ENCODE data around the gene RAB6B. TPM values are rescaled to one million over a fixed set of nuclear protein-coding genes. Genes with fewer than 3 reads are reported as not detected.

The RAB6B gene
- total RNA-seq, 1 experiment from 2014 or later = 1.2 TPM

GRCh38 chr3:133883641-133884040 lies 12.0 kb downstream of the RAB6B start:
- DNase-seq = no peak
- no peaks in the 10 kb centered on the region for H3K36me3 ChIP-seq (replicated peaks; ENCODE audit: control insufficient read depth, insufficient read depth, low read length)
- H3K4me3 ChIP-seq (ENCODE audit: insufficient read depth, low read depth, low read length) = no peak overlapping the region
- H3K27me3 ChIP-seq (ENCODE audit: control insufficient read depth, insufficient read depth, low read length) = no peaks in the 10 kb centered on the region

- H3K27me3 ChIP-seq (ENCODE audit: control insufficient read depth, insufficient read depth, low read length) = no peaks in the 10 kb centered on the region
- H3K4me3 ChIP-seq (ENCODE audit: insufficient read depth, low read depth, low read length) = no peak overlapping the region
- DNase-seq = no peak
- no peaks in the 10 kb centered on the region for H3K36me3 ChIP-seq (replicated peaks; ENCODE audit: control insufficient read depth, insufficient read depth, low read length)
These were observed 12.6 kb downstream of the RAB6B start for GRCh38 chr3:133882986-133883586.

GRCh38 chr3:133881939-133882825 lies 13.5 kb downstream of the RAB6B start:
- no peaks in the 10 kb centered on the region for H3K27me3 ChIP-seq (ENCODE audit: control insufficient read depth, insufficient read depth, low read length)
- no peaks in the 10 kb centered on the region for H3K36me3 ChIP-seq (replicated peaks; ENCODE audit: control insufficient read depth, insufficient read depth, low read length)
- no peak for DNase-seq
- no peak overlapping the region for H3K4me3 ChIP-seq (ENCODE audit: insufficient read depth, low read depth, low read length)

- no peak overlapping the region for H3K4me3 ChIP-seq (ENCODE audit: insufficient read depth, low read depth, low read length)
- H3K27me3 ChIP-seq (ENCODE audit: control insufficient read depth, insufficient read depth, low read length) = no peaks in the 10 kb centered on the region
- DNase-seq = no peak
- no peaks in the 10 kb centered on the region for H3K36me3 ChIP-seq (replicated peaks; ENCODE audit: control insufficient read depth, insufficient read depth, low read length)
These were observed 14.2 kb downstream of the RAB6B start for GRCh38 chr3:133881492-133881891.

- Histone ChIP-seq H3K27me3 (ENCODE audit: control insufficient read depth, insufficient read depth, low read length) (no peaks in the 10 kb centered on the region), H3K4me3 (ENCODE audit: insufficient read depth, low read depth, low read length) (no peak overlapping the region), H3K36me3 (replicated peaks; ENCODE audit: control insufficient read depth, insufficient read depth, low read length) (no peaks in the 10 kb centered on the region)
- no peak for DNase-seq
These were observed 14.7 kb downstream of the RAB6B start for GRCh38 chr3:133880886-133881455.

- Histone ChIP-seq H3K4me3 (ENCODE audit: insufficient read depth, low read depth, low read length) (no peak overlapping the region), H3K27me3 (ENCODE audit: control insufficient read depth, insufficient read depth, low read length) (no peaks in the 10 kb centered on the region), H3K36me3 (replicated peaks; ENCODE audit: control insufficient read depth, insufficient read depth, low read length) (no peaks in the 10 kb centered on the region)
- DNase-seq = no peak
These were observed 15.4 kb downstream of the RAB6B start for GRCh38 chr3:133880287-133880686.

GRCh38 chr3:133878518-133878917 lies 17.2 kb downstream of the RAB6B start:
- Histone ChIP-seq H3K36me3 (replicated peaks; ENCODE audit: control insufficient read depth, insufficient read depth, low read length) (no peaks in the 10 kb centered on the region), H3K4me3 (ENCODE audit: insufficient read depth, low read depth, low read length) (no peak overlapping the region), H3K27me3 (ENCODE audit: control insufficient read depth, insufficient read depth, low read length) (no peaks in the 10 kb centered on the region)
- no peak for DNase-seq

GRCh38 chr3:133877221-133877620 lies 18.5 kb downstream of the RAB6B start:
- H3K27me3 ChIP-seq (ENCODE audit: control insufficient read depth, insufficient read depth, low read length) = no peaks in the 10 kb centered on the region
- H3K4me3 ChIP-seq (ENCODE audit: insufficient read depth, low read depth, low read length) = no peak overlapping the region
- DNase-seq = no peak
- no peaks in the 10 kb centered on the region for H3K36me3 ChIP-seq (replicated peaks; ENCODE audit: control insufficient read depth, insufficient read depth, low read length)

GRCh38 chr3:133874761-133875438 lies 20.8 kb downstream of the RAB6B start:
- H3K27me3 ChIP-seq (ENCODE audit: control insufficient read depth, insufficient read depth, low read length) = no peaks in the 10 kb centered on the region
- no peaks in the 10 kb centered on the region for H3K36me3 ChIP-seq (replicated peaks; ENCODE audit: control insufficient read depth, insufficient read depth, low read length)
- H3K4me3 ChIP-seq (ENCODE audit: insufficient read depth, low read depth, low read length) = no peak overlapping the region
- no peak for DNase-seq

GRCh38 chr3:133874344-133874743 lies 21.3 kb downstream of the RAB6B start:
- Histone ChIP-seq H3K27me3 (ENCODE audit: control insufficient read depth, insufficient read depth, low read length) (no peaks in the 10 kb centered on the region), H3K4me3 (ENCODE audit: insufficient read depth, low read depth, low read length) (no peak overlapping the region), H3K36me3 (replicated peaks; ENCODE audit: control insufficient read depth, insufficient read depth, low read length) (no peaks in the 10 kb centered on the region)
- no peak for DNase-seq

- no peak overlapping the region for H3K4me3 ChIP-seq (ENCODE audit: insufficient read depth, low read depth, low read length)
- no peaks in the 10 kb centered on the region for H3K36me3 ChIP-seq (replicated peaks; ENCODE audit: control insufficient read depth, insufficient read depth, low read length)
- DNase-seq = peak; percentile 71
- H3K27me3 ChIP-seq (ENCODE audit: control insufficient read depth, insufficient read depth, low read length) = no peaks in the 10 kb centered on the region
These were observed 22.9 kb downstream of the RAB6B start for GRCh38 chr3:133872781-133873180.

GRCh38 chr3:133872161-133872560 lies 23.5 kb downstream of the RAB6B start:
- Histone ChIP-seq H3K27me3 (ENCODE audit: control insufficient read depth, insufficient read depth, low read length) (no peaks in the 10 kb centered on the region), H3K36me3 (replicated peaks; ENCODE audit: control insufficient read depth, insufficient read depth, low read length) (no peaks in the 10 kb centered on the region), H3K4me3 (ENCODE audit: insufficient read depth, low read depth, low read length) (no peak overlapping the region)
- DNase-seq = no peak

GRCh38 chr3:133871368-133872090 lies 24.2 kb downstream of the RAB6B start:
- Histone ChIP-seq H3K27me3 (ENCODE audit: control insufficient read depth, insufficient read depth, low read length) (no peaks in the 10 kb centered on the region), H3K4me3 (ENCODE audit: insufficient read depth, low read depth, low read length) (no peak overlapping the region), H3K36me3 (replicated peaks; ENCODE audit: control insufficient read depth, insufficient read depth, low read length) (no peaks in the 10 kb centered on the region)
- DNase-seq = no peak

GRCh38 chr3:133870822-133871221 lies 24.9 kb downstream of the RAB6B start:
- no peak for DNase-seq
- H3K4me3 ChIP-seq (ENCODE audit: insufficient read depth, low read depth, low read length) = no peak overlapping the region
- no peaks in the 10 kb centered on the region for H3K36me3 ChIP-seq (replicated peaks; ENCODE audit: control insufficient read depth, insufficient read depth, low read length)
- no peaks in the 10 kb centered on the region for H3K27me3 ChIP-seq (ENCODE audit: control insufficient read depth, insufficient read depth, low read length)
